Measurements from ENCODE around the gene TRIP10.

TRIP10 gene

DNA sequence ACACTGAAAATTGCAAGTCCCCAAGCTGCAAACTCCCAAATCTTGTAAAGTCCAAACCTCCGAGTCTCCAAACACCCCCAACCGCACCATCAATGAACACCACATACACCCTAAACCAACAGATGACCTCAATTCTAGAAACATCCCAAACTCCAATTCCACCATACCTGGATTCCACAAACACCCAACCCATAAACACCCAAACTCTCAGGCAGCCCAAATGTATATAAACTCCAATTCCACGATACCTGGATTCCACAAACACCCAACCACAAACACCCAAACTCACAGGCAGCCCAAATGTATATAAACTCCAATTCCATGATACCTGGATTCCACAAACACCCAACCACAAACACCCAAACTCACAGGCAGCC is 19.5 kb upstream of the TRIP10 start:
- no peaks in the 10 kb centered on the region for H3K27me3 ChIP-seq (ENCODE audit: insufficient read depth, low read length, poor library complexity, severe bottlenecking)
- no peaks in the 10 kb centered on the region for H3K9me2 ChIP-seq (replicated peaks; ENCODE audit: low read depth, low read length)
- H3K9ac ChIP-seq (ENCODE audit: low read depth, low read length, poor library complexity, severe bottlenecking) = no peak overlapping the region
- H3K4me3 ChIP-seq (ENCODE audit: low read length, poor library complexity, severe bottlenecking) = no peak overlapping the region
- H2AFZ ChIP-seq (ENCODE audit: low read length) = no peak overlapping the region
- no peaks in the 10 kb centered on the region for H4K20me1 ChIP-seq (ENCODE audit: insufficient read depth, low read length, poor library complexity, severe bottlenecking)
- H3K4me1 ChIP-seq (ENCODE audit: insufficient read depth, low read length, poor library complexity, severe bottlenecking) = no peaks in the 10 kb centered on the region
- no peaks in the 10 kb centered on the region for H3F3A ChIP-seq (ENCODE audit: low read depth)
- H3K9me3 ChIP-seq (ENCODE audit: insufficient read depth, low read depth, low read length) = no peaks in the 10 kb centered on the region
- no peak overlapping the region for H3K4me2 ChIP-seq (ENCODE audit: low read depth, low read length, poor library complexity, severe bottlenecking)
- H3K79me2 ChIP-seq (ENCODE audit: insufficient read depth, low read length) = no peaks in the 10 kb centered on the region
- no peaks in the 10 kb centered on the region for H3K36me3 ChIP-seq (ENCODE audit: insufficient read depth, low read length)
- TF ChIP-seq, protein P1, sequence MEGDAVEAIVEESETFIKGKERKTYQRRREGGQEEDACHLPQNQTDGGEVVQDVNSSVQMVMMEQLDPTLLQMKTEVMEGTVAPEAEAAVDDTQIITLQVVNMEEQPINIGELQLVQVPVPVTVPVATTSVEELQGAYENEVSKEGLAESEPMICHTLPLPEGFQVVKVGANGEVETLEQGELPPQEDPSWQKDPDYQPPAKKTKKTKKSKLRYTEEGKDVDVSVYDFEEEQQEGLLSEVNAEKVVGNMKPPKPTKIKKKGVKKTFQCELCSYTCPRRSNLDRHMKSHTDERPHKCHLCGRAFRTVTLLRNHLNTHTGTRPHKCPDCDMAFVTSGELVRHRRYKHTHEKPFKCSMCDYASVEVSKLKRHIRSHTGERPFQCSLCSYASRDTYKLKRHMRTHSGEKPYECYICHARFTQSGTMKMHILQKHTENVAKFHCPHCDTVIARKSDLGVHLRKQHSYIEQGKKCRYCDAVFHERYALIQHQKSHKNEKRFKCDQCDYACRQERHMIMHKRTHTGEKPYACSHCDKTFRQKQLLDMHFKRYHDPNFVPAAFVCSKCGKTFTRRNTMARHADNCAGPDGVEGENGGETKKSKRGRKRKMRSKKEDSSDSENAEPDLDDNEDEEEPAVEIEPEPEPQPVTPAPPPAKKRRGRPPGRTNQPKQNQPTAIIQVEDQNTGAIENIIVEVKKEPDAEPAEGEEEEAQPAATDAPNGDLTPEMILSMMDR (conservative IDR thresholded peaks at IDR 0.05; ENCODE audit: low read length) = no peak
- no peak for TF ChIP-seq EZH2phosphoT487 (IDR thresholded peaks at IDR 0.05; ENCODE audit: borderline replicate concordance)

DNA sequence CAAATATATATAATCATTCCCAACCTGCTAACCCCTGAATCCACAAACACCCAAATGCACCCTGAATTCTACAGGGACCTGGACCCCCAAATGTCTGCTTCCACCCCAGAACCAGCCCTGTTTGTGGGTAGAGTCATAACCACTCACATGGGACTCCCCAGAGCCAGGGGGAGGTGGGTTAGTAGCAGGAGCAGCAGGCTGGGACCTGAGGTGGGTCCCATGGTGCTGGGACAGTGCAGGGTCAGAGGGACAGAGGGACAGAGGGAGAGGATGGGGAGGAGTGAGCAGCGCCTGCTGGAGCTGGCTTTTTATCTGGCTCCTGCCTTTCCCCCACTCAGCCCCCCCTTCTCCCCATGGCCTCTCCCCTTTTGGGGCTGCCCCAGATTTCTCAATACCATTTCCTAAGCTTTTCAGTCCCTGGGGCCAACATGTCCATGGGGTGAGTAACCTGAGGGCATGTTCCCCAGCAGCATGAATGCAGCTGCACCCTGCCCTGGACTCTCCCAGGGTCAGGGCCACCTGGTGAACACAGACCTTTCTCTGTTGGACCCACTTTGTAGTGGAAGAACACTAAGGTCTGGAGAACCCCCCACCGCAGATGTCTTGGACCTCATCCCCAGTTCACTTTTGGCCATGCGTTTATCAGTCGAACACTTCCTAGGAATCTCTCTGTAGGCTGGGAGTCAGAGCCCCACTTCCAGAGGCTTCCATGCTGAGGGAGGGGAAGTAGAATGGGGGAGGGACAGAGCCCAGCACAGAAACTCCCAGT is 18.9 kb upstream of the TRIP10 start, which contains the start of gene C3:
Gene C3 (minus strand): TSS at position 282 of the 769 bp plus-strand sequence. CDS start 61 bp downstream, at position 221.
- Histone ChIP-seq H2AFZ (ENCODE audit: low read length) (no peak within 1 kb of the TSS), H3K36me3 (ENCODE audit: insufficient read depth, low read length) (no peaks in the 10 kb centered on the region)

DNA sequence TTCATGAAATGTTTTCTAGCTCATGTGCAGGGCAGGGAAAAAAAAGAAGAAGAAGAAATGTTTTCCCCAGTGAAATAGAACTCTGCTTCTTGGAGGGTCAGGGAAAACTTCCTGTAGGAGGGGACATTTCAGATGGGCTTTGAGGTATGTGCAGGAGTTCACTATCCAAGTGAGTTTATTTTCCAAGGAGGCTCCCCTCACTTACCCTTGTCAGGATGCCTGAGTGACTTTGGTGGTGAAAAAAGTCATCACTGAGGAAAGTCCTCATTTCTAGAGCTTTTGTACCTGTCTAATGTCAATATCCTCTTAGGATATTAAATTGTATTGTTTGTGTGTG is 18.4 kb upstream of the TRIP10 start:
- Histone ChIP-seq H3K27me3 (ENCODE audit: insufficient read depth, low read length, poor library complexity, severe bottlenecking) (no peaks in the 10 kb centered on the region), H3K4me2 (ENCODE audit: low read depth, low read length, poor library complexity, severe bottlenecking) (no peak overlapping the region), H4K20me1 (ENCODE audit: insufficient read depth, low read length, poor library complexity, severe bottlenecking) (no peaks in the 10 kb centered on the region), H3K36me3 (ENCODE audit: insufficient read depth, low read length) (no peaks in the 10 kb centered on the region), H3F3A (ENCODE audit: low read depth) (no peaks in the 10 kb centered on the region), H3K4me3 (ENCODE audit: low read length, poor library complexity, severe bottlenecking) (no peak overlapping the region), H3K79me2 (ENCODE audit: insufficient read depth, low read length) (no peaks in the 10 kb centered on the region), H3K9me2 (replicated peaks; ENCODE audit: low read depth, low read length) (no peaks in the 10 kb centered on the region), H2AFZ (ENCODE audit: low read length) (no peak overlapping the region), H3K9ac (ENCODE audit: low read depth, low read length, poor library complexity, severe bottlenecking) (no peak overlapping the region), H3K4me1 (ENCODE audit: insufficient read depth, low read length, poor library complexity, severe bottlenecking) (no peaks in the 10 kb centered on the region), H3K9me3 (ENCODE audit: insufficient read depth, low read depth, low read length) (no peaks in the 10 kb centered on the region)
- TF ChIP-seq EZH2phosphoT487 (IDR thresholded peaks at IDR 0.05; ENCODE audit: borderline replicate concordance) = no peak
- TF ChIP-seq, protein P1 (conservative IDR thresholded peaks at IDR 0.05; ENCODE audit: low read length) = no peak

More for the DNA sequence above, 18.9 kb upstream of the TRIP10 start, which contains the start of gene C3:
- Histone ChIP-seq H3K27me3 (ENCODE audit: insufficient read depth, low read length, poor library complexity, severe bottlenecking) (no peaks in the 10 kb centered on the region), H3F3A (ENCODE audit: low read depth) (no peaks in the 10 kb centered on the region), H3K9me3 (ENCODE audit: insufficient read depth, low read depth, low read length) (no peaks in the 10 kb centered on the region), H4K20me1 (ENCODE audit: insufficient read depth, low read length, poor library complexity, severe bottlenecking) (no peaks in the 10 kb centered on the region), H3K4me3 (ENCODE audit: low read length, poor library complexity, severe bottlenecking) (no peak within 1 kb of the TSS), H3K4me1 (ENCODE audit: insufficient read depth, low read length, poor library complexity, severe bottlenecking) (no peaks in the 10 kb centered on the region), H3K79me2 (ENCODE audit: insufficient read depth, low read length) (no peaks in the 10 kb centered on the region), H3K4me2 (ENCODE audit: low read depth, low read length, poor library complexity, severe bottlenecking) (no peak within 1 kb of the TSS), H3K9me2 (replicated peaks; ENCODE audit: low read depth, low read length) (no peaks in the 10 kb centered on the region), H3K9ac (ENCODE audit: low read depth, low read length, poor library complexity, severe bottlenecking) (no peak within 1 kb of the TSS)
- TF ChIP-seq EZH2phosphoT487 (IDR thresholded peaks at IDR 0.05; ENCODE audit: borderline replicate concordance) = no peak
- TF ChIP-seq, protein P1 (conservative IDR thresholded peaks at IDR 0.05; ENCODE audit: low read length) = no peak
